Measurements from ENCODE around the gene ALDH1L2.
"Not testable (repeated sequence)": the region's sequence is repeated elsewhere in the genome, so short reads cannot be mapped to it uniquely, and the experiment has no call there.

Gene ALDH1L2

DNA sequence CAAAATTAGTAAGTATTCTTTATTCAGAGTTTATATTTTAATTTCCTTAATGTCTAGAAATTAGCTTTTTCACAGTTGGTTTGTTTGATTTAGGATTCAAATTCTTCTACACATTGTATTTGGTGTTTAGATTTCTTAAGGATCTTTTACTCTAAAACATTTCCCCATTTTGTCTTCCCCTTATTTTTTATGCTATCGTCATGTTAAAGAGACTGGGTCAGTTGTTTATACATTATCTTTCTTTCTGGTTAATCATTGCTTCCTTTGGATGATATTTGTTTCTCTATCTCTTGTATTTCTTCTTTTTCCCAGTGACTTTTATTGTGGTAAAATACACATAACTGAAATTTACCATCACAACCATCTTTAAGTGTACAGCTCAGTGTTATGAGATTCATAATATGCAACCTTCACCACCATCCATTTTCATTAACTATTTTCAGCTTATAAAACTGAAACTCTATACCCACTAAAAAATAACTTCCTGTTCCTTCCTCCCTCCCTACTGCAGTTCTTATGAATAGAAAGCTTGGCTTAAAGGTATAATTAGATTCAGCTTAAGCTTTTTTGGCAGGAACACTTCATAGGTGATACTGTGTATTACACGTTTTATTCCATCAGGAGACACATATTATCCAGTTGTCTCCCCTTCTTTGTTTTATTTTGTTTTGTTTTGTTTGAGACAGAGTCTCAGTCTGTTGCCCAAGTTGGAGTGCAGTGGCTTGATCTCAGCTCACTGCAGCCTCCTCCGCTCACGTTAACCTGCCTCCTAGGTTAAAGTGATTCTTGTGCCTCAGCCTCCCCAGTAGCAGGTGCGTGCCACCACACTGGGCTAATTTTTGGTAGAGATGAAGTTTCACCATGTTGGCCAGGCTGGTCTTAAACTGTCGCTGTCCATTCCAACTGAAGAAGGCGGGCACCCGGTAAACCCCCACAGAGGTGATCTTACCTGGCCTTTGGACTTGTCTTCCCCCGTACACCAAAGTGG, 53.1 kb downstream of the ALDH1L2 start:
- DNase-seq = no peak

DNA sequence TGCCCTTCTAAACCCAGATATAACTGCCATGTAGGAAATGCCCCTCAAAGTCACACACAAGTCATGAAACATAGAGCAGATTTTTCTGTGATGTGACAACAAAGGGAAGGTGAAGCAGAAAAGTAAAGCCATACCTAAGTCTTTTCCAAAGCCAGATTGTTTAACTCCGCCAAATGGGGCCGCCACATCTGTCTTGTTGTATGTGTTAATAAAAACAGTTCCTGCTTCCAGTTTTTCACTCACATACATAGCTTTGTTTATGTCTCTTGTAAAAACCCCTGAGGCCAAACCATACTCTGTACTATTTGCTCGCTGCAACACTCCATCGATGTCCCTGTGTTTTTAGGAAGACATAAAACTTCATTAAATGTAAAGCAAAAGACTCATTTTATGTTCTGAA, 57.8 kb downstream of the ALDH1L2 start:
- no peak for DNase-seq

DNA sequence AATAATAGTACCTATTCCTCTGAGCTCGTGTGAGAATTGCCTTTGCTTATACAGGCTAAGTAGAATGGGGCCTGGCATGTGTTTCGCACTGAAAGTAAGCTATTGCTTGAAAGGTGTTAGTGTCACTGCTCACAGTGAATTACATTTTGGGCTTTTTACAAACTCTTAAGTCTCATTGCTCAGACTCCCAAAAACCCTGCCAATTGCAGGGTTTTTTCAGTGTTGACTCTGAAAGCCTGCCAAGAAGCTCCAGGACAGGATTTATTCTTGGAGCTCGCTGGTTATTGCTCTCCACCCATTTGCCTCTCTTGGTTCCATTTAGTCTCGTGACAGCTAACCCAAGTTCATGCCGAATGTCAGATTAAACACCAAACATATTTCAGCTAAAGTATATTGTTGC, 58.4 kb downstream of the ALDH1L2 start:
- DNase-seq = no peak

DNA sequence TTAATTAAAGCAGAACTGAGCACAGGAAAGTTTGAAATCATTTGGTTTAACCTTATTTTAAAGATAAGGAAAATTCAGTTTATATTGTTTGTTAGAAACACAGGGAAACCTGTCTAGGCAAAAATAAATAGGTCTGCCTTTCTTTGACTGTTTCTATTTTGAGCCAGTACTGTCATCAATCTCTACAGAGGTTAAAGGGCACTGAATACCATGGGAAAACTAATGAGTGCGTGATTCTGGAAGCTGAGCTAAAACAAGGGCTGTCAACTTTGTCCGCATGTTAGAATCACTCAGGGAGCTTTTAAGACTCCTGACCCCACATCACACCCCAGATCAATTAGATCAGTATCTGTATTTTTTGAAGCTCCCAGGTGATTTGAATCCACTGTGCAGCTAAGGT, 59.3 kb downstream of the ALDH1L2 start:
- no peak for DNase-seq

DNA sequence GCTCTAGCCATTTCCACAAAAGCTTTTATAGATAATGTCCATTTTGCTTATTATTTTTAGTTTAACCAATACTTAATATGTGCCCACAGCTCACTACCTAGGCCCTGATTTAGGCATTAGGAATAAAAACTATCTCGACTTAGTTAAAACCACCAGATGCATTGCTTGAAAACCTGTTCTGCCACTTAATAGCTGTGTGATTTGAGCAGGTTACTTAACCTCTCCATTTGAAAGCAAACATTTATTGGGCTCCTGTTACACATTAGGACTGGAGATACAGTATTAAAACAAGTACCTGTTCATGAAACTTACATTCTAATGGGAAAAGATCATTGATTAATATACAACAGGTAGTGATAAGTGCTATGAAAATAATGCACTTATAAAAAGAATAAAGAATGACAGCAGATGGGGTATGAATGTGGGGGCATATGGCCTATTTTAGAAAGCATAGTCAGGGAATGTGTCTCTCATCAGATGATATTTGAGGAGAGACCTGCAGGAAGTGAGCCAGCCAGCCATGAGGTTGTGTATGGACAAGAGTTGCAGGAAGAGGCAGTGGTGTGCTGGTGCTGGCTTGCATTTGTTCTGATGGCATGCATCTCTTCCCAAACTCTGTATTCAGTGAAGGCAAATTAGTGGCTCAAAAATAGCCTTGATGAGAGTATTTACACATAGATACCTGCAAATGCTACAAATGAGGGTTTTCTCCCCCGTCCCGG, 63.9 kb downstream of the ALDH1L2 start:
- DNase-seq = no peak

- DNase-seq = no peak
These were observed 65.5 kb downstream of the ALDH1L2 start for GRCh38 chr12:105018776-105019175.

- DNase-seq = no peak
These were observed 66.2 kb downstream of the ALDH1L2 start for GRCh38 chr12:105018012-105018411.

DNA sequence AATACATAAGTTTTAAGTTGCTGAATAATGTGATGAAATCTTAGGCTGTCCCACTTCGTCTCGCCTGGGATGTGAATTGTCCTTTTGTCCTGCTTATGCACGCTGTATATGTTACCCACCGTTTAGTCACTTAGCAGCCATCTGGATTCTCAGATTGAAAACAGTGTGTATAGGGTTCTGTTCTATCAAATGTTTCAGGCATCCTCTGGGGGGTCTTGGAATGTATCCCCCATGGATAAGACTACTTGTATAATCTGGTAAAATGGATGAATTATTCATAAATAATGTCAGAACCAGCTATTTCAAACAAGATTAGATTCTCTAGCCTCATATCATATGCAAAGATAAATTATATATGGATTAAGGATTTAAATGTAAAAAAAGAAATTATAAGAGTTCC, 68.7 kb downstream of the ALDH1L2 start:
- no peak for DNase-seq

DNA sequence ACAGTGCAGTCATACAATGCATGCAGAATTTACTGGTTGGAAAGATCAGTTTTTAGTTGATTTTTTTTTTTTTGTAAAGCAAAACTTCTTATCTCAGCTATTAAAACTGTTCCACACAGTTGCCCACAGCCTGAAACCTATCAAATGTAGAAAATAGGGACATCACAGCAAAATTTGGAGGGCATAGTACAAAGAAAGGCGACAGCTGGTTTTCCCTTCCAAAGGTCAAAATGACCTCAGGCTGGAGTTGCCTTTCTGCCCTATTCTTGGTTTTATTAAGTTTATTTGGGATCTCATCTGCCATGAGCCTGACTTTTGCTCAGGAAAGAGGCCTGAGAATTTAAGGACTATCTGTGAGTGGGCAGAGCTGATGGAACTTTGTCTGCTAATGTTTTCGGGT, 69.7 kb downstream of the ALDH1L2 start:
- no peak for DNase-seq

DNA sequence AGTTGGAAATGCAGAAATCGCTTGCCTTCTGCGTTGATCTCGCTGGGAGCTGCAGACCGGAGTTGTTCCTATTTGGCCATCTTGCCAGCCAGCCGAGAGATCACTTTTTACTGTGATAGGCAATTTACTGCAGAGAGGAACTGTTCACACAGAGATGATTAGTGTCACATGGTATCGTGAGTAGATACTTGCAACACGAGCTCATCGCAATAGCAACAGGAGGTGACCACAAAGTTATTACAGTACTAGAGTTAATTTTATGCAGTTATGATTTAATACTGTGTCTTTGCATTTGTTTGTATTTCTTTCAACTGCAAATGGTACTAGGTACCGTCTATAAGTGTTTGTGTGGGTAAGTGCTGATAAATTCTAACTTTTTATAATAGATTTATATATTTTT, 70.4 kb downstream of the ALDH1L2 start:
- DNase-seq = peak; percentile 8

DNA sequence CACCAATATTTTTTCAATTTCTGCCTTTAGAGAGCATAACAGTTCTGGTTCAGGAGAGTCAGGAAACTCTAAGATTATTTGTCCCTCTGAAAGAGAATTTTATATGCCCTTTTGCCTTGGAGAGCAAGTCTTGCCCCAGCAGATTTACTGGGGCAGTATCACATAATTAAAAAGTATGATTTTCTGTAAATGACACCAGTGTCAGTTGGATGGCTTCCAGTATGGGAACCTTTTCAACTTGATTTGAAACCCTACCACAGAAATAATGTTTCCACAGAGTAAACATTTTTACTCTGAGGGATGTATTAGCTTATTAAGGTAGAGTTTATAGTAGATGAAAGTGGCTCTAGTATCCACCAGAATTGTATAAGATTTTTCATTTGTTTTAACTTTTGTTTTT, 82.8 kb downstream of the ALDH1L2 start:
- no peak for DNase-seq

DNA sequence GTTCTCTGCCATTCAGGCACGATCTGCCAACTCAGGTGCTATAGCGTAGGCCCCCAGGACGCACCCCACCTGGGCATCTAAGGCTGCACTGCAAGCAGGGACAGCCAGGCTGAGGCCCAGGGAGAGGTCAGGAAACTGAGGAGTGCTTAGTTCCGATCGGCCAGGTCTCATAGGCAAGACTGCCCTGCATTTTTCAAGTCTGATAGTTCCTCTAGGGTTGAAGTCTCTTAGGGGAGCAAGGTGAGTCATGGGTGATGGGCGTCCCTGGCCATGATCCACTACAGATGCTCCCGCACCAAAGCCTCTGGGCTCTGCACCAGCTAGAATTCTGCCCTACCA, 84.9 kb downstream of the ALDH1L2 start:
- no peak for DNase-seq

DNA sequence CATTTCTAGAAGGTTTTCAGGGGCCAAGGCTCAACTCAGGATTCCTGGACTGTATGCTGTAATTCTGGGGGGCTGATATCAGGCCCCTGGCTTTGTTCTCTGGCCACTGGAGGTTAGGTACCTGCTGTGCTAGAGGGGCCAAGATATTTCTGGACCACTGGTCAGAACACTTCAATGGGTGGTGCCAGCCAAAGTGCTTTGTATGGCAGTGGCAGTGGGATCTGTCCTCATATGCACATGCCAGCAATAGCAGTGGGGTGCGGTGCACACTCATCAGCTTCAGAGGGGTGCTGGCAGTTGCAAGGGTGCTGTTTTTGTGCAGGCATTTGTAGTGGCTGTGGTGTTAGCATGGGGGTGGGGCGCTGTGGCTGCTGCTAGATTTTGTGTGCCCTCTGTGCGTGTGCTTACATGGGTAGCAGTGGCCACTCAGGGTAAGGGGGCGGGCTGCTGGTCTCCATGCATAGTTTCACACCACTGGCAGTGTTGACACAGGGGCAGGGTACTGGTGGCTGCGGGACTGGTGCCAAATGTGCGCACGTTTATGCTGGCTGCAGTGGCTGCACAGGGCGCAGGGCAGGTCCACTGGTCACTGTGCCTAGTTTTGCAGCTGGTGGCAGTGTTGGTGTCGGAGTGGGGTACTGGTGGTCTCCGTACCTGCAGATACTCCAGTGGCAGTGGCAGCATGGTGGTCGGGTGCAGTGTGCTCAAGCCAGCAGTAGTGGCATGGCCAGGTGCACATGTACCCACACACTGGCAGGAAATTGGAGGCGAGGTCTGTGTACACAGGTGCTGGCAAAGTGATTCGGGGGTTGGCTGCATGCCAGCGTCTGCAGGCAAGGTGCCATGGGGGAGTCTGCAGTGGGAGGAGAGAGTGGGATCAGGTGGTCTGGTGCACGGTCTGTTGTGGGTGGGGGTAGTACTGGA, 85.6 kb downstream of the ALDH1L2 start:
- no peak for DNase-seq

GRCh38 chr12:104997541-104997940, 86.7 kb downstream of the ALDH1L2 start:
- DNase-seq = no peak

- DNase-seq = no peak
These were observed 89.9 kb downstream of the ALDH1L2 start for GRCh38 chr12:104994336-104994735.

GRCh38 chr12:104991565-104992128, 92.6 kb downstream of the ALDH1L2 start:
- DNase-seq = no peak

- no peak for DNase-seq
These were observed 93.3 kb downstream of the ALDH1L2 start for GRCh38 chr12:104990950-104991349.

DNA sequence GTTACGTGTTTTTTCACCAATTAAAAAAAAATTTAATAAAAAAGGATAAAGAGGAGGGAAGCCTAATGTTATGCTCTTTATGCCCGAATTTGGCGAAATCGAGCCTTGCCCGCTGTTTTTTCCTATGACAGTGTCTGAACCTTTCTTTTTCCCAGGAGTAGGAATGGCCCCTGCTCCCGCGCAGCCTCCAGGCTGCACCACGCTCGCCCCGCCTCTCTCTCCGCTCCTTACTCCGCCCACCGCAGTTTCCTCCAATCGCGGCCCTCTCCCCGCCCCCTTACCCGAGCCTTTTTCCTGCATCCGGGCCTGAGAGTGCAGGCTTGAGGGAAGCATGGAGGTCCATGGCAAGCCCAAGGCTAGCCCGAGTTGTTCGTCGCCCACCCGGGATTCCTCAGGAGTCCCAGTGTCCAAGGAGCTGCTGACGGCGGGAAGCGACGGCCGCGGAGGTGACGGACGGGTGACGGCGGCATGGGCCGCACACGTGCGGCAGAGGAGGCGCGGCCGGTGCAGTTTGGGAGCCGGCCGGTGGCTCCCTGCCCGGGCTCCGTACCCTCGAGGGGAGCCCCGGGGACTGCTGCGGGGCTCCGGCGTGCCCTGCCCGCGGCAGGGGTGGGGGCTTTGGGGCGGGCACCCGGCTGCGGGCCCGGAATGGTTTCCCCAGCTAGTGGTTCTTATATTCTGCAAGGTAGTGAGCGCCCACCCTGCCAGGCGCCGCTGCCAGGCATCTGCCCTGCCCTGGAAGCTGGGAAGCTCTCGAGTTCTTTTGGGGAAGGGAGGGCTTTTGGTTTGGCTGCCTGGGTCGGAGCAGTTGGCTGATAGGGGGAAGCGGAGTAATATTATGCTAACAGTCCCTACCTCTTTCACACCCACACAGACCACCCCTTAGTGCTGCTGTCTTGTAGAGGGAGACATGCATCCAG, 98.0 kb downstream of the ALDH1L2 start, which contains the start of gene NOPCHAP1:
NOPCHAP1 (plus strand) TSS at position 295 of the 920 bp plus-strand sequence; CDS start at position 332, 37 bp downstream.
- DNase-seq = peak; percentile 95

DNA sequence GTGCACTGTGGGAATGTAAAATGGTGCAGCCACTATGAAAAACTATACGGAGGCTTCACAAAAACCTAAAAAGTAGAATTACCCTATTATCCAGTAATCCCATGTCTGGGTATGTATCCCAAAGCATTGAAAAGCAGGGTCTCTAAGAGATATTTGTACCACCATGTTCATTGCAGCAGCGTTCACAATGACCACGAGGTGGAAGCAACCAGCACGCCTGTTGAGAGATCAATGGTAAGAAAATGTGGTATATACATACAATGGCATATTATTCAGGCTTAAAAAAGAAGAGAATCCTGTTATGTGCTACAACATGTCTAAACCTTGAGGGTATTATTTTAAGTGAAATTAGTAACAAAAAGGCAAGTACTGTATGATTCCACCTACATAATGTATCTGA, 99.1 kb downstream of the ALDH1L2 start:
- DNase-seq = no peak

DNA sequence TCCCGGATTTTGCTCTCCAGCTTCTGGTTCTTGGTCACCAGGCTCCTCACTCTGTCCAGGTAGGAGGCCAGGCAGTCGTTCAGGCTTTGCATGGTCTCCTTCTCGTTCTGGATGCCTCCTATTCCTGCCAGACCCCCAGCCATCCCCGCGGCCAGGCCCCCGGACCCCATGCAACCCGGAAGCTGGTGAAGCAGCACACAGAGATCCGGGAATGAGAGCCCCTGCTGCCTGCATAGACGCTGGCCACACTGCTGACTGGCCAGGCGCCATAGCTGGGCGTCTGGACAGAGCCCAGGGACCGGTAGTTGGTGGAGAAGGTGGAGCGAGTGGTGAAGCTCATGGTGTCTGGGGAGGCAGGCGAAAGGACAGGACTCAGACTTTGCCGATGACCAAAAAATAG, 106.6 kb downstream of the ALDH1L2 start:
- DNase-seq = not testable (repeated sequence)

DNA sequence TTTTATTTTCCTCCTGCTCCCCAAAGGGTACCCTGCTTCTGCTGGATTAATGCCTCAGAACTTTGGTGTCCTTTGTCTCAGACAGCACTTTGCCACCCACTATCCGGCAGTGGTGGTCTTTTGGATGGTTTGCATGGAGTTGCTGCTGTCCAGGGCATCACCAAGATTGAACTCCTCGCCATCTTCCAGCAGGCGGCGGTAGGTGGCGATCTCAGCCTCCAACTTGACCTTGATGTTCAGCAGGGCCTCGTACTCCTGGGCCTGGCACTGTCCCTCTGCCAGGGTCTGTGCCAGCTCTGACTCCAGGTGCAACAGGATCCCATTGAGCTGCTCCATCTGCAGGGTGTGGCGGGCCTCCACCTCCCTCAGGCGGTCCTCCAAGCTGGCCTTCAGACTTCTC, 107.6 kb downstream of the ALDH1L2 start:
- DNase-seq = no peak

All from hematopoietic multipotent progenitor cell treated with erythropoietin and hydrocortisone succinate and interleukin-3 and kit ligand, for 6 days (in vitro differentiated cells).